Measurements from ENCODE around the gene ANKRD29.

Gene ANKRD29, protein sequence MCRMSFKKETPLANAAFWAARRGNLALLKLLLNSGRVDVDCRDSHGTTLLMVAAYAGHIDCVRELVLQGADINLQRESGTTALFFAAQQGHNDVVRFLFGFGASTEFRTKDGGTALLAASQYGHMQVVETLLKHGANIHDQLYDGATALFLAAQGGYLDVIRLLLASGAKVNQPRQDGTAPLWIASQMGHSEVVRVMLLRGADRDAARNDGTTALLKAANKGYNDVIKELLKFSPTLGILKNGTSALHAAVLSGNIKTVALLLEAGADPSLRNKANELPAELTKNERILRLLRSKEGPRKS

GRCh38 chr18:23662309-23663263, at the start of gene ANKRD29:
Gene ANKRD29, minus strand, starts transcription at chr18:23662911. Its CDS starts 181 bp downstream, at chr18:23662730.
- H3K27ac Mint-ChIP-seq = peak within 1 kb of the TSS; percentile 83
- peaks cover 17% of the 10 kb centered on the region for H3K4me1 Mint-ChIP-seq (ENCODE audit: low read depth)
- peak within 1 kb of the TSS; percentile 84 for H3K4me3 Mint-ChIP-seq
- no peaks in the 10 kb centered on the region for H3K36me3 Mint-ChIP-seq (ENCODE audit: low read depth)
- H3K9me3 Mint-ChIP-seq = no peaks in the 10 kb centered on the region
- H3K27me3 Mint-ChIP-seq = peaks cover 47% of the 10 kb centered on the region

DNA sequence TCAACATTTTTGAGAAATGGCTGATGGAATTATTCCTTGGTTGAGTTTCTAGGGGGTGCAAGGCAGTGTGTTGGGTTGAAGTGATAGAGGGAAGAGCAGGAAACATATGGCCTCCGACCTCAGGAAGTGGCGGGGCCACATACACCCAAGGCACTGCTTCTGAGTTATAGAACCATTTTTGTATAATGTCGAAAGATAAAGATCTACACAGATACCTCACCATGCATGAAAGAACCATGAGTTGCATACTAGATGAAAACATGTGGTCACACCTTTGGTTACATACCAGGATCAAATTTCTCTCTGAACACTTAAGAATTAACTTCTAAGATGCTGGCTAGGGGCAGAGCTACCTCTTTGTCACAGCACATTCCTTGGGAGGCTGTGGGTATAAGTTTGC, 49.7 kb upstream of the ANKRD29 start:
- H3K4me1 Mint-ChIP-seq (ENCODE audit: low read depth) = peaks cover 15% of the 10 kb centered on the region
- peaks cover 3% of the 10 kb centered on the region for H3K27me3 Mint-ChIP-seq
- no peak overlapping the region for H3K4me3 Mint-ChIP-seq
- H3K27ac Mint-ChIP-seq = no peak overlapping the region
- H3K36me3 Mint-ChIP-seq (ENCODE audit: low read depth) = no peaks in the 10 kb centered on the region
- no peaks in the 10 kb centered on the region for H3K9me3 Mint-ChIP-seq

- no peaks in the 10 kb centered on the region for H3K9me3 Mint-ChIP-seq
- H3K4me3 Mint-ChIP-seq = no peak overlapping the region
- H3K27ac Mint-ChIP-seq = no peak overlapping the region
- peaks cover 12% of the 10 kb centered on the region for H3K4me1 Mint-ChIP-seq (ENCODE audit: low read depth)
- H3K27me3 Mint-ChIP-seq = peaks cover 3% of the 10 kb centered on the region
- H3K36me3 Mint-ChIP-seq (ENCODE audit: low read depth) = no peaks in the 10 kb centered on the region
Observed at GRCh38 chr18:23711426-23711825, 48.7 kb upstream of the ANKRD29 start.

GRCh38 chr18:23710946-23711345, 48.2 kb upstream of the ANKRD29 start:
- peaks cover 3% of the 10 kb centered on the region for H3K27me3 Mint-ChIP-seq
- no peak overlapping the region for H3K4me3 Mint-ChIP-seq
- H3K4me1 Mint-ChIP-seq (ENCODE audit: low read depth) = peaks cover 12% of the 10 kb centered on the region
- no peak overlapping the region for H3K27ac Mint-ChIP-seq
- H3K9me3 Mint-ChIP-seq = no peaks in the 10 kb centered on the region
- no peaks in the 10 kb centered on the region for H3K36me3 Mint-ChIP-seq (ENCODE audit: low read depth)

DNA sequence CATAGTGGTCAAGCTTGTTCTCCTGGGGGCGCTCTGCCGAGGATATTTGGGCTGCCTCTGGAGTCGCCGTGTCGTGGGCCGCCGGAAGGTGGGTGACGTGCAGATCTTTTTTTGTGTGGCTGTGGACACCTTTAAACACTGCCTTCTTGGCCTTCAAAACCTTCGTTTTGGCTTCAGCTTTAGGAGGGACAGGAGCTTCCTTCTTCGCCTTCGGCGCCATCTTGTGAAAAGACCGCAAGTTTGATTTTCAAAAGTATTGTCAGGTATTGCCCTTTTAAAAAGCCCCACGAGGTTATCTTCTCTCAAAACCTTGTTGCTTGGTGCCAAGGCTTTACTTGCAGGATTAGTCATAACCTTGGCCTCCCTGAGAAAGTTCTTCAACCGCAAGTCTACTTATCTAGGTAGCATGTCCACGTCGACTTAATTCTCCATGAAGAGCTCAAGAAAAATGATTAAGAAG, 47.4 kb upstream of the ANKRD29 start:
- Mint-ChIP-seq H3K27me3 (peaks cover 4% of the 10 kb centered on the region), H3K9me3 (no peaks in the 10 kb centered on the region), H3K4me1 (ENCODE audit: low read depth) (peaks cover 12% of the 10 kb centered on the region), H3K4me3 (no peak overlapping the region), H3K36me3 (ENCODE audit: low read depth) (no peaks in the 10 kb centered on the region), H3K27ac (no peak overlapping the region)

GRCh38 chr18:23706971-23707640, 44.4 kb upstream of the ANKRD29 start:
- no peaks in the 10 kb centered on the region for H3K4me1 Mint-ChIP-seq (ENCODE audit: low read depth)

GRCh38 chr18:23704806-23705205, 42.1 kb upstream of the ANKRD29 start:
- Mint-ChIP-seq H3K27me3 (peaks cover 31% of the 10 kb centered on the region), H3K27ac (no peak overlapping the region), H3K36me3 (ENCODE audit: low read depth) (no peaks in the 10 kb centered on the region), H3K4me3 (no peak overlapping the region), H3K9me3 (no peaks in the 10 kb centered on the region), H3K4me1 (ENCODE audit: low read depth) (no peaks in the 10 kb centered on the region)

More at GRCh38 chr18:23706971-23707640, 44.4 kb upstream of the ANKRD29 start:
- Mint-ChIP-seq H3K27ac (no peak overlapping the region), H3K27me3 (peaks cover 23% of the 10 kb centered on the region), H3K9me3 (no peaks in the 10 kb centered on the region), H3K36me3 (ENCODE audit: low read depth) (no peaks in the 10 kb centered on the region), H3K4me3 (no peak overlapping the region)

DNA sequence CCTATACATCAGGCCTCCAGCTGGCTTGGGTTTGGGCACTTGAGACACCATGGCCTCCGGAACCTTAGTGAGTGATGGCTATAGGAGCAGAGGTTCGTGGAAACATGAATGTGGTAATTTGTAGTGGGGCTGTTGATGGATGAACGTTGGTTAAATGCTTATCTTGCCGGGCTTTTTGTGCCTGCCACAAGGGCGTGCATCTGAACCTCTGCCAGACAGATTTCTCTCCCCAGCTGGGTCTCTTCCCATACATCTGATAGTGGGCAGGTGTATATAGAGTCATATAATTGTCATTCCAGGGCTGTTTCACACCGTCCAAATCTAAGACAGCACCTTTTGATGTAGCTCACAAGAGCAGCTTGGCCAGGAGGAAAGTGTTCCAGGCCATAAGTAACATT, 41.3 kb upstream of the ANKRD29 start:
- H3K27me3 Mint-ChIP-seq = peaks cover 31% of the 10 kb centered on the region

GRCh38 chr18:23703057-23703986, 40.6 kb upstream of the ANKRD29 start:
- Mint-ChIP-seq H3K27ac (no peak overlapping the region), H3K4me1 (ENCODE audit: low read depth) (no peaks in the 10 kb centered on the region), H3K9me3 (no peaks in the 10 kb centered on the region), H3K4me3 (no peak overlapping the region), H3K27me3 (peaks cover 37% of the 10 kb centered on the region), H3K36me3 (ENCODE audit: low read depth) (no peaks in the 10 kb centered on the region)

More for the DNA sequence above, 41.3 kb upstream of the ANKRD29 start:
- Mint-ChIP-seq H3K4me1 (ENCODE audit: low read depth) (no peaks in the 10 kb centered on the region), H3K27ac (no peak overlapping the region), H3K9me3 (no peaks in the 10 kb centered on the region), H3K36me3 (ENCODE audit: low read depth) (no peaks in the 10 kb centered on the region), H3K4me3 (no peak overlapping the region)

- H3K4me1 Mint-ChIP-seq (ENCODE audit: low read depth) = no peaks in the 10 kb centered on the region
Observed at GRCh38 chr18:23702606-23703005, 39.9 kb upstream of the ANKRD29 start.

GRCh38 chr18:23701544-23702064, 38.9 kb upstream of the ANKRD29 start:
- H3K9me3 Mint-ChIP-seq = no peaks in the 10 kb centered on the region
- H3K4me3 Mint-ChIP-seq = no peak overlapping the region
- peaks cover 34% of the 10 kb centered on the region for H3K27me3 Mint-ChIP-seq
- H3K36me3 Mint-ChIP-seq (ENCODE audit: low read depth) = no peaks in the 10 kb centered on the region
- no peak overlapping the region for H3K27ac Mint-ChIP-seq
- H3K4me1 Mint-ChIP-seq (ENCODE audit: low read depth) = no peaks in the 10 kb centered on the region

More at GRCh38 chr18:23702606-23703005, 39.9 kb upstream of the ANKRD29 start:
- H3K27ac Mint-ChIP-seq = no peak overlapping the region
- H3K4me3 Mint-ChIP-seq = no peak overlapping the region
- H3K27me3 Mint-ChIP-seq = peaks cover 34% of the 10 kb centered on the region
- H3K9me3 Mint-ChIP-seq = no peaks in the 10 kb centered on the region
- no peaks in the 10 kb centered on the region for H3K36me3 Mint-ChIP-seq (ENCODE audit: low read depth)

GRCh38 chr18:23701017-23701416, 38.3 kb upstream of the ANKRD29 start:
- Mint-ChIP-seq H3K4me3 (no peak overlapping the region), H3K27me3 (peaks cover 34% of the 10 kb centered on the region), H3K27ac (no peak overlapping the region), H3K9me3 (no peaks in the 10 kb centered on the region), H3K36me3 (ENCODE audit: low read depth) (no peaks in the 10 kb centered on the region), H3K4me1 (ENCODE audit: low read depth) (no peaks in the 10 kb centered on the region)

- Mint-ChIP-seq H3K36me3 (ENCODE audit: low read depth) (no peaks in the 10 kb centered on the region), H3K27ac (no peak overlapping the region), H3K4me3 (no peak overlapping the region)
Observed at GRCh38 chr18:23694637-23695430, 32.1 kb upstream of the ANKRD29 start.

More at GRCh38 chr18:23694637-23695430, 32.1 kb upstream of the ANKRD29 start:
- no peaks in the 10 kb centered on the region for H3K9me3 Mint-ChIP-seq
- H3K4me1 Mint-ChIP-seq (ENCODE audit: low read depth) = peaks cover 4% of the 10 kb centered on the region
- H3K27me3 Mint-ChIP-seq = peaks cover 29% of the 10 kb centered on the region

All from stimulated activated naive CD8-positive, alpha-beta T cell treated with anti-CD3 and anti-CD28 coated beads, Interleukin-15, Interleukin-2, amounts not matched to agents 100 ng/mL and 50 ng/mL, for 24 hours (primary cell).